ENCODE measurements around the gene ADGRA1.

DNA sequence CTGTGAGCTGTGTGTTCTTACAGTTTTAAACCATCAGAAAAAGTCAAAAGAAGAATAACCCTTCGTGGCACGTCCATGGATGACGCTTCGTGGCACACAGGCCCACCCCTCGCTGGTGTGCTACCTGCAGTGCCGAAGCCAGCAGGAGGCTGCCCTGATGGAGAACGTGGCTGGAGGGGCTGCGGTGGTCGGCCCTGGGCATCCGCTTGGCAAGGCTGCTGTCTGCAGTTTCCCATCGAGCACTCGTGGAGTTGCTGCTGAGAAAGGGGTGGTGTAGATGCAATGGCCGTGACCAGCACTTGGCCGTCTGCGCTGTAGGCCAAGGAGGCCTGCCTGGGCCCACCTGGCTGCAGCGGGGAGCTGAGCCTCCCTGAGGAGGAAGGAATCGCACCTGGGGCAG, 3.2 kb upstream of the ADGRA1 start:
- TF ChIP-seq POLR2A (IDR thresholded peaks at IDR 0.05) = no peak
- TF ChIP-seq CTCF (IDR thresholded peaks at IDR 0.05 in 4 of 5, conservative IDR thresholded peaks at IDR 0.05 in 1 of 5) = no peak

Data from gastrocnemius medialis (tissue), 4 donors.